Islet precursor cell (in vitro differentiated cells): ENCODE results near the gene MOGAT1.
"Not testable (repeated sequence)": the region's sequence is repeated elsewhere in the genome, so short reads cannot be mapped to it uniquely, and the experiment has no call there.

ENCODE experiments used
- DNase-seq: peaks from one replicate; pipeline ENCODE4 v3.0.0-alpha.2; 2018

Gene MOGAT1

GRCh38 chr2:222670191-222671038 lies 1.0 kb upstream of the MOGAT1 start:
- DNase-seq: no peak

- DNase-seq: no peak
Observed at GRCh38 chr2:222672068-222672401, 577 bp downstream of the MOGAT1 start.

GRCh38 chr2:222673273-222673672 lies 1.8 kb downstream of the MOGAT1 start:
- no peak for DNase-seq

DNA sequence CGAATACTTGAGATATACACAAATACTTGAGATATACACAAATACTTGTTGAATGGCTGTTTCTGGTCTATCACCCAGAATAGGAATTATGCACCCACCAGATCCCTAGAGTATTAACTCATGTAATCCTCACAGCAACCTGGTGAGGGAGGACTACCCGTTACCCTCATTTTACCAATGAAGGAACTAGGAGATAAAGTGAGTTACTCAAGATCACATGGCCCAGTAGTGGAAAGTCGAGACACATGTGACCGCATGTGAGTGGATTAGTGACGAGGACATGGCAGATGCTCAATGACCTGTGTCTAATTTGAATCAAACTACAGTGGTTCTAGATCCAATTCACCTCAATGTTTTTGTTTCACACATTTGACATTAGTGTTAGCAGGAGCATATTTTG lies 2.4 kb downstream of the MOGAT1 start:
- DNase-seq: no peak

- no peak for DNase-seq
Observed at GRCh38 chr2:222677981-222678380, 6.5 kb downstream of the MOGAT1 start.

DNA sequence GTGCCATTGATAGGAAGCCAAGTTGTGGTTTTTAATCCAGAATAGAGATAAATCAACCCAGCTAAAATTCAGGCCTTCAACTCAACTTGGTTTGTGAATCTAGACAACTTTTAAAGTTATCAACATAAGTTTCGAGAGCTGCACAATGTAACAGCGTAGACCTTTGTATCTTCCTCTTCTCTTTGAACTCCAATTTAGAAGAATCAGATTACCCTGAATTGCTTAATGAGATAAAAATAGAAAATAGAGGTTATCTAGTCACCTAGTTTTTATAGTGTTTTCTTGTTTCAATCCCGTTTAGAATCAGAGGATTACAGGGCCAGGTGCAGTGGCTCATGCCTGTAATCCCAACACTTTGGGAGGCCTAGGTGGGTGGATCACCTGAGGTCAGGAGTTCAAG lies 12.3 kb downstream of the MOGAT1 start:
- no peak for DNase-seq

- DNase-seq: no peak
Observed at GRCh38 chr2:222686086-222686750, 14.8 kb downstream of the MOGAT1 start.

DNA sequence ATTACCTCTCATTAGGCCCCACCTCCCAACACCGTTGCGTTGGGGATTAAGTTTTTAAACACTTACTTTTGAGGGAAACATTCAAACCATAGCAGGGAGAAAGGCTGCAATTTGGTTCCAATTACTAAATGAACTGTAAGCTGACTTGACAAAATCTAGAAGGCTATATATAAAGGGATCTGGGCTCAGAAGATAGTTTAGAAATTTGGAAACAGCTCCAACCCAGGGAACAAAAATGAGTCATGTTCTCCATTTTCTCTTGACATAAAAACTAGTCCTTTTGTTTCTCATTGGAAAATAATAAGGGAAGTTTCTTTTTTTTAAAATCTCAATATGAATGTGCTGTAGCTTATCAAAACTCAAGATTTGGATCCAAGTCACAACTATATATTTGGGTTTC lies 17.5 kb downstream of the MOGAT1 start:
- DNase-seq: no peak

GRCh38 chr2:222689322-222689721 lies 17.9 kb downstream of the MOGAT1 start:
- no peak for DNase-seq

- peak; percentile 83 for DNase-seq
Observed at GRCh38 chr2:222690564-222691200, 19.2 kb downstream of the MOGAT1 start.

GRCh38 chr2:222693413-222693812 lies 22.0 kb downstream of the MOGAT1 start:
- not testable (repeated sequence) for DNase-seq

- DNase-seq: no peak
Observed at GRCh38 chr2:222693837-222694236, 22.4 kb downstream of the MOGAT1 start.

DNA sequence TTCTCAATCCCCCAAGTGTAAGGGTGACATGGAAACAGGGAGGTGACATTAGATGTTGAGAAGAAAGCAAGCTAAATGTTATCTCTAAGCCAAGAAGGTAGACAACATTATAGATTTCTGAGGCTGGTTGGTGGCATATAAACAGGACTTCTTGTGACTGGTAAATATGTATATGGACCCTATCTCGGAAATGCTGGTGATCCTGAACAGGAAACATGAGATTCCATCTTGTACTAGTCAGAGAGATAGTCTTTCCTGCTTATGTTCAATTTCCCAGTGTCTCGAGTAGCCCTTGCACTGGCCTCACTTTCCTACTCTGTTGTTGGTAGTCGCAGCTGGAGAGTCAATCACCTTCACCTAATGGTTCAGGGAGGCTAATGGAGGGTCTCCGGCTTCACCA lies 26.8 kb downstream of the MOGAT1 start:
- no peak for DNase-seq

- DNase-seq: no peak
Observed at GRCh38 chr2:222701233-222701632, 29.8 kb downstream of the MOGAT1 start.

- DNase-seq: no peak
Observed at GRCh38 chr2:222701721-222702131, 30.3 kb downstream of the MOGAT1 start.

DNA sequence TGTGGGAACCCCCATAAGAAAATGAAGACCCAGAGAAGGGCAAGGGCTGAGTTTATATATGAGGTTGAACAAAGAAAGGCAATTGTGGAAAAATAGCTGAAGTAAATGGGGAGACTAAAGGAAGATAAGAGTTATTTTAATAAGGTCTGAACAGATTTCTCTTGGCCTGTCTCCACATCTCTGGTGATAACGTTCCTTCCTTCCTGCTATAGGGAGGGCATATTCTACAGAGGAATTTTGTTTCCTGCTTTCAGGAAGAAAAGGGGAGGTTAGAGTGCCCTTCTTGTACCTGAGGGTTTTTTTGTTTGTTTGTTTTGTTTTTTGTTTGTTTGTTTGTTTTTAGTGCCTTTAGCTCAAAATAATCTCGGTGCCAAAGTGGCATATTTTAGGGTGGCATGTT lies 31.6 kb downstream of the MOGAT1 start:
- DNase-seq: no peak

DNA sequence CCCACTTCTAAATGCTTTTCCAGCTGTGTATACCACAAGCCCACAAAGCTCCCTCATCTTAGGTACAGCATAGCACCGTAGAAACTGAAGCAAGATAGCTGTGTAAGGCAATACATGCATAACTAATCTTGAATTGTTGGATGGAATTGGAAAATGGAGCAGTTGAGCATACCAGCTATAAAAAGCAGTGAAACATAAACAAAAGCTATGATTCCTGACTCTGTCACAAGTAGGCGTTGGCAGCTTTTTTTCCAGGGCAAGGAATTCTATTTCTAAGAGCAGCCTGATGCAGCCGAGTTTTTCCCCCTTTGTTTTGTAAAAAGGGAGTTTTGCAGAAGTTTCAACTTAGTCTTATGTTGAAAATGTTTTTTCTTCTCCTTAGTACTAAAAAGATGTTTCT lies 32.4 kb downstream of the MOGAT1 start:
- DNase-seq: no peak

- DNase-seq: no peak
Observed at GRCh38 chr2:222706616-222707015, 35.2 kb downstream of the MOGAT1 start.

- no peak for DNase-seq
Observed at GRCh38 chr2:222707102-222707688, 35.7 kb downstream of the MOGAT1 start.

DNA sequence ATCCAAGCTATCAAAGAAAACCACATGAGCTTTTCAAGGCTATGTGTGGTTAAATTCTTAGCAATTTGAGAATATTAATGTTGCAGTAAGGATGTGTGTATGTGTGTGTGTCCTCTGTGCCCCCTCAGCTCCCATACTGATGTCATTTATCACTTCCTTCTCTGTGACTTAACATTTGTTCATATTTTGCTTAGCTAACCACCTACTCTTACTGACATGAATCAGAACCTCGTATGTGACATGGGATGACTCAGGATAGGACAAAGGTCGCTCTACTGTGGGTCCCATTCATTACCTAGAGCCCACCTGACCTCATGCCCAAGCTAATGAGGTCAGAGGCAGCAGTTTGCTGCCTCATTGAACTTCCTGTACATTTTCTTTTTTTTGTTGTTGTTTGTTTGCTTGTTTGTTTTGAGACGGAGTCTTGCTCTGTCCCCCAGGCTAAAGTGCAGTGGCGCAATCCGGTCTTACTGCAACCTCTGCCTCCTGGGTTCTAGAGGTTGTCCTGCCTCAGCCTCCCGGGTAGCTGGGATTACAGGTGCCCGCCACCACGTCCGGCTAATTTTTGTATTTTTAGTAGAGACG lies 36.3 kb downstream of the MOGAT1 start:
- DNase-seq: no peak

DNA sequence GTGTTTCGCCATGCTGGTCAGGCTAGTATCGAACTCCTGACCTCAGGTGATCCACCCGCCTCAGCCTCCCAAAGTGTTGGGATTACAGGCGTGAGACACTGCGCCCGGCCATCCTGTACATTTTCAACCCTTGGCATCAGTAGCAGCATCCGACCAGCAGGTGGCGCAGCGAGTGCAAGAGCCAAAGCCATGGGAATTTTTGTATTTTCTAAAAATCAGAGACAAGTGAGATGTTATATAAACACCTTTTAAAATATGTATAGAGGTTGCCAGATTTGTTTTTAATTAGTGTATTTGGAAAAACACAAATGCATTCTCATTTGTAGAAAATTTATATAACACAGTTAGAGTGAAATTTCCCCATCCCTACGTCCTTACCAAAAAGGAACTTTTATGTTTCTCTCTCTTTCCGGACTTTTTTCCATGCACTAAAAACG lies 36.8 kb downstream of the MOGAT1 start:
- peak; percentile 74 for DNase-seq

GRCh38 chr2:222709191-222709891 lies 37.9 kb downstream of the MOGAT1 start:
- DNase-seq: peak; percentile 95

DNA sequence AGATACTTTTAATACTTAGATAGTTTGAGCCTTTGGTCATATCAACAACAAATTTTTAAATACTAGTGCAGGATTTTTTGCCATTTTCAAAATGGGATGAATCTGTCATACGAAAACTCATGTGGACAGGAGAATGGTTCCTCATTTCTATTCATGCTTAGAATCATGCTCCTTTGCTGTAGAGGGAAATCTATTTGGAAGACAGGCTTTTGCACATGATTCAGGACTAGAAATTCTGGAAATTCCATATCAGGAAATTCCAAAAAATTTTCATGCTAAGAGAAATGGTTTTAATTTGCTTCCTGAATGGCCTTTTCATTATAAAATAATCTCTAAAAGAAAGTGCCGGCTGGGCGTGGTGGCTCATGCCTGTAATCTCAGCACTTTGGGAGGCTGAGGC lies 39.3 kb downstream of the MOGAT1 start:
- DNase-seq: no peak
